ENCODE data around the gene NAT16. TPM values are rescaled to one million over a fixed set of nuclear protein-coding genes. Genes with fewer than 3 reads are reported as not detected.

Gene NAT16
- total and polyA plus RNA-seq, 2 of the 13 experiments (the other 11 are each of a cell fraction or from before 2014, with no cell fraction given): 0.04 TPM; not detected in 1

DNA sequence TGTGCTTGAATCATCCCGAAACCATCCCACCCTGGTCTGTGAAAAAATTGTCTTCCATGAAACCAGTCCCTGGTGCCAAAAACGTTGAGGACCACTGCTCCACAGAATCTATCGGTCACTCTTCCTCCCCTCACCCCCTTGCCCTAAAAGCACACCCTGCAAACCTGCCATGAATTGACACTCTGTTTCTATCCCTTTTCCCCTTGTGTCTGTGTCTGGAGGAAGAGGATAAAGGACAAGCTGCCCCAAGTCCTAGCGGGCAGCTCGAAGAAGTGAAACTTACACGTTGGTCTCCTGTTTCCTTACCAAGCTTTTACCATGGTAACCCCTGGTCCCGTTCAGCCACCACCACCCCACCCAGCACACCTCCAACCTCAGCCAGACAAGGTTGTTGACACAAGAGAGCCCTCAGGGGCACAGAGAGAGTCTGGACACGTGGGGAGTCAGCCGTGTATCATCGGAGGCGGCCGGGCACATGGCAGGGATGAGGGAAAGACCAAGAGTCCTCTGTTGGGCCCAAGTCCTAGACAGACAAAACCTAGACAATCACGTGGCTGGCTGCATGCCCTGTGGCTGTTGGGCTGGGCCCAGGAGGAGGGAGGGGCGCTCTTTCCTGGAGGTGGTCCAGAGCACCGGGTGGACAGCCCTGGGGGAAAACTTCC lies 54.0 kb downstream of the NAT16 start (continued):
- TF ChIP-seq ZNF652 (CRISPR knock-in tag; IDR thresholded peaks at IDR 0.05; ENCODE audit: borderline replicate concordance, low read depth): no peak
- TF ChIP-seq, protein P1, sequence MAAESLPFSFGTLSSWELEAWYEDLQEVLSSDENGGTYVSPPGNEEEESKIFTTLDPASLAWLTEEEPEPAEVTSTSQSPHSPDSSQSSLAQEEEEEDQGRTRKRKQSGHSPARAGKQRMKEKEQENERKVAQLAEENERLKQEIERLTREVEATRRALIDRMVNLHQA (CRISPR knock-in tag; IDR thresholded peaks at IDR 0.05): no peak
- TF ChIP-seq, protein P2, sequence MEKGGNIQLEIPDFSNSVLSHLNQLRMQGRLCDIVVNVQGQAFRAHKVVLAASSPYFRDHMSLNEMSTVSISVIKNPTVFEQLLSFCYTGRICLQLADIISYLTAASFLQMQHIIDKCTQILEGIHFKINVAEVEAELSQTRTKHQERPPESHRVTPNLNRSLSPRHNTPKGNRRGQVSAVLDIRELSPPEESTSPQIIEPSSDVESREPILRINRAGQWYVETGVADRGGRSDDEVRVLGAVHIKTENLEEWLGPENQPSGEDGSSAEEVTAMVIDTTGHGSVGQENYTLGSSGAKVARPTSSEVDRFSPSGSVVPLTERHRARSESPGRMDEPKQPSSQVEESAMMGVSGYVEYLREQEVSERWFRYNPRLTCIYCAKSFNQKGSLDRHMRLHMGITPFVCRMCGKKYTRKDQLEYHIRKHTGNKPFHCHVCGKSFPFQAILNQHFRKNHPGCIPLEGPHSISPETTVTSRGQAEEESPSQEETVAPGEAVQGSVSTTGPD (CRISPR knock-in tag; IDR thresholded peaks at IDR 0.05): peak; percentile 84; the same call in 1 of the 2 replicates
- TF ChIP-seq ZNF468 (CRISPR knock-in tag; IDR thresholded peaks at IDR 0.05): peak; percentile 83; the same call in 1 of the 2 replicates
- no peak for TF ChIP-seq HNRNPK (IDR thresholded peaks at IDR 0.05; ENCODE audit: low read depth, low read length, poor library complexity, severe bottlenecking)
- TF ChIP-seq FOXO1 (CRISPR knock-in tag; IDR thresholded peaks at IDR 0.05): peak; percentile 77; the same call in 1 of the 2 replicates
- TF ChIP-seq, protein P3, sequence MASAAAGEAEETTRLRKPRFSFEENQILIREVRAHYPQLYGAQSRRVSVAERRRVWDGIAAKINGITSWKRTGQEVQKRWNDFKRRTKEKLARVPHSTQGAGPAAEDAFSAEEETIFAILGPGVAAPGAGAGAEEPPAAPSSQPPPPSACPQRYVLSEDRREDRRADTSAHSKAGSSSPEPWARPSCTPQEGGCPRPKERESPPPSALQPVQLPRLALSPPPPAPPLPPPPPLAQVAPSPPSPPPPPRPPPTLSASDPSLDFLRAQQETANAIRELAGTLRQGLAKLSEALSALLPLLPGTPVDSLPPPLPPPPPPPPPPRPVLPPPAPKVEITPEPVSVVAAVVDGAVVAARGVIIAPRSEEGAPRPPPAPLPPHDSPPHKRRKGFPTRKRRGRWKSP (CRISPR knock-in tag; IDR thresholded peaks at IDR 0.05): 0 out of 2 replicates have a peak, but pooled peaks have one; percentile 21
- TF ChIP-seq ZNF776 (CRISPR knock-in tag; IDR thresholded peaks at IDR 0.05): no peak
- TF ChIP-seq SETDB1 (CRISPR knock-in tag; IDR thresholded peaks at IDR 0.05; ENCODE audit: borderline replicate concordance): no peak
- no peak for TF ChIP-seq XRCC5 (optimal IDR thresholded peaks at IDR 0.05; ENCODE audit: low read length)
- no peak for TF ChIP-seq ZNF383 (CRISPR knock-in tag; IDR thresholded peaks at IDR 0.05; ENCODE audit: borderline replicate concordance)
- no peak; the same call in 1 of the 2 replicates for TF ChIP-seq TGIF2 (CRISPR knock-in tag; IDR thresholded peaks at IDR 0.05)
- TF ChIP-seq ZBTB20 (CRISPR knock-in tag; IDR thresholded peaks at IDR 0.05; ENCODE audit: borderline replicate concordance, low read depth): peak; percentile 90; the same call in 1 of the 2 replicates
- peak; percentile 60; the same call in 1 of the 2 replicates for TF ChIP-seq RAD51 (IDR thresholded peaks at IDR 0.05; ENCODE audit: borderline replicate concordance)
- no peak for TF ChIP-seq ZNF136 (CRISPR knock-in tag; IDR thresholded peaks at IDR 0.05; ENCODE audit: low read depth)
- TF ChIP-seq FOXJ3 (CRISPR knock-in tag; IDR thresholded peaks at IDR 0.05; ENCODE audit: borderline replicate concordance): no peak; the same call in 1 of the 2 replicates
- TF ChIP-seq ZFYVE20 (CRISPR knock-in tag; IDR thresholded peaks at IDR 0.05; ENCODE audit: borderline replicate concordance, low read depth): no peak
- 0 out of 2 replicates have a peak, but pooled peaks have one; percentile 4 for TF ChIP-seq ZNF20 (CRISPR knock-in tag; IDR thresholded peaks at IDR 0.05)
- TF ChIP-seq, protein P4, sequence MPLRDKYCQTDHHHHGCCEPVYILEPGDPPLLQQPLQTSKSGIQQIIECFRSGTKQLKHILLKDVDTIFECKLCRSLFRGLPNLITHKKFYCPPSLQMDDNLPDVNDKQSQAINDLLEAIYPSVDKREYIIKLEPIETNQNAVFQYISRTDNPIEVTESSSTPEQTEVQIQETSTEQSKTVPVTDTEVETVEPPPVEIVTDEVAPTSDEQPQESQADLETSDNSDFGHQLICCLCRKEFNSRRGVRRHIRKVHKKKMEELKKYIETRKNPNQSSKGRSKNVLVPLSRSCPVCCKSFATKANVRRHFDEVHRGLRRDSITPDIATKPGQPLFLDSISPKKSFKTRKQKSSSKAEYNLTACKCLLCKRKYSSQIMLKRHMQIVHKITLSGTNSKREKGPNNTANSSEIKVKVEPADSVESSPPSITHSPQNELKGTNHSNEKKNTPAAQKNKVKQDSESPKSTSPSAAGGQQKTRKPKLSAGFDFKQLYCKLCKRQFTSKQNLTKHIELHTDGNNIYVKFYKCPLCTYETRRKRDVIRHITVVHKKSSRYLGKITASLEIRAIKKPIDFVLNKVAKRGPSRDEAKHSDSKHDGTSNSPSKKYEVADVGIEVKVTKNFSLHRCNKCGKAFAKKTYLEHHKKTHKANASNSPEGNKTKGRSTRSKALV (CRISPR knock-in tag; IDR thresholded peaks at IDR 0.05): no peak
